ENCODE measurements around the gene PKMYT1. TPM values are rescaled to one million over a fixed set of nuclear protein-coding genes. Genes with fewer than 3 reads are reported as not detected.
"Not testable (repeated sequence)": the region's sequence is repeated elsewhere in the genome, so short reads cannot be mapped to it uniquely, and the experiment has no call there.

The PKMYT1 gene
- total RNA-seq, 5 donors from 2014 or later (not counting 1 experiment from before 2014, with no cell fraction given), result 1.3 to 3.1 (median 1.7) TPM

GRCh38 chr16:2948807-2949704 lies 31.2 kb downstream of the PKMYT1 start:
- Histone ChIP-seq H3K4me3 (ENCODE audit: control insufficient read depth in 1 of 2, extremely low read depth in 1 of 2, low read length in 1 of 2) (no peak overlapping the region), H3K36me3 (ENCODE audit: control insufficient read depth in 2 of 2, extremely low read depth in 1 of 2, insufficient read depth in 1 of 2, low read length in 1 of 2) (peaks cover 8 to 11% of the 10 kb centered on the region in 2 donors), H3K4me1 (ENCODE audit: control insufficient read depth in 1 of 2, extremely low read depth in 1 of 2, insufficient read depth in 2 of 2, low read length in 2 of 2) (no peaks in the 10 kb centered on the region), H3K27me3 (replicated peaks in 1 of 2; ENCODE audit: control insufficient read depth in 2 of 2, extremely low read depth in 1 of 2, insufficient read depth in 2 of 2, low read length in 1 of 2) (peaks cover 0 to 13% of the 10 kb centered on the region in 2 experiments), H3K27ac (ENCODE audit: low read length) (no peak overlapping the region), H3K9me3 (no peaks in the 10 kb centered on the region)
- Mint-ChIP-seq H3K4me1 (no peaks in the 10 kb centered on the region), H3K27me3 (no peaks in the 10 kb centered on the region), H3K4me3 (no peak overlapping the region), H3K27ac (no peak overlapping the region), H3K9me3 (no peaks in the 10 kb centered on the region), H3K36me3 (peaks cover 12% of the 10 kb centered on the region)
- WGBS (ENCODE audit: insufficient coverage), result 86% methylated on average over 32 of the region's 36 CpGs
- ATAC-seq (replicated peaks in 1 of 4) (peak in 1 of 4 experiments; percentile 9), DNase-seq (no peak)
- CTCF ChIA-PET, result interaction anchor here (0.6 to 0.7 kb wide), 2 partner anchors 65 to 1958 kb away, joined by 3 read pairs; no protein-coding TSS in a partner anchor
- POLR2A ChIA-PET, result no interaction called here

- Histone ChIP-seq H3K27ac (ENCODE audit: low read length) (no peak overlapping the region), H3K4me3 (ENCODE audit: control insufficient read depth in 1 of 2, extremely low read depth in 1 of 2, low read length in 1 of 2) (no peak overlapping the region), H3K4me1 (ENCODE audit: control insufficient read depth in 1 of 2, extremely low read depth in 1 of 2, insufficient read depth in 2 of 2, low read length in 2 of 2) (no peaks in the 10 kb centered on the region), H3K36me3 (ENCODE audit: control insufficient read depth in 2 of 2, extremely low read depth in 1 of 2, insufficient read depth in 1 of 2, low read length in 1 of 2) (peaks cover 14 to 18% of the 10 kb centered on the region in 2 donors), H3K9me3 (no peaks in the 10 kb centered on the region), H3K27me3 (replicated peaks in 1 of 2; ENCODE audit: control insufficient read depth in 2 of 2, extremely low read depth in 1 of 2, insufficient read depth in 2 of 2, low read length in 1 of 2) (no peaks in the 10 kb centered on the region)
- Mint-ChIP-seq H3K27me3 (no peaks in the 10 kb centered on the region), H3K36me3 (peaks cover 18% of the 10 kb centered on the region), H3K4me3 (no peak overlapping the region), H3K9me3 (no peaks in the 10 kb centered on the region), H3K27ac (no peak overlapping the region), H3K4me1 (no peaks in the 10 kb centered on the region)
- POLR2A ChIA-PET, result no interaction called here
- CTCF ChIA-PET, result no interaction called here
- ATAC-seq (replicated peaks in 1 of 4), result no peak
- DNase-seq, result no peak
- 90% methylated on average over 3 of the region's 4 CpGs for WGBS (ENCODE audit: insufficient coverage)
Measured at GRCh38 chr16:2946649-2947048, 33.6 kb downstream of the PKMYT1 start.

- H3K27ac ChIP-seq (ENCODE audit: low read length); H3K27ac Mint-ChIP-seq; H3K27me3 Mint-ChIP-seq; H3K4me3 ChIP-seq (ENCODE audit: control insufficient read depth in 1 of 2, extremely low read depth in 1 of 2, low read length in 1 of 2); H3K4me3 Mint-ChIP-seq; CTCF ChIA-PET; H3K4me1 ChIP-seq (ENCODE audit: control insufficient read depth in 1 of 2, extremely low read depth in 1 of 2, insufficient read depth in 2 of 2, low read length in 2 of 2); DNase-seq; H3K27me3 ChIP-seq (replicated peaks in 1 of 2; ENCODE audit: control insufficient read depth in 2 of 2, extremely low read depth in 1 of 2, insufficient read depth in 2 of 2, low read length in 1 of 2); POLR2A ChIA-PET; ATAC-seq (replicated peaks in 1 of 4); H3K9me3 Mint-ChIP-seq; H3K4me1 Mint-ChIP-seq; H3K9me3 ChIP-seq: not testable (repeated sequence)
- H3K36me3 Mint-ChIP-seq, result peaks cover 28% of the 10 kb centered on the region
- peaks cover 17 to 39% of the 10 kb centered on the region in 2 donors for H3K36me3 ChIP-seq (ENCODE audit: control insufficient read depth in 2 of 2, extremely low read depth in 1 of 2, insufficient read depth in 1 of 2, low read length in 1 of 2)
- WGBS (ENCODE audit: insufficient coverage), result 93% methylated on average over 3 of the region's 12 CpGs
Measured at GRCh38 chr16:2943716-2944115, 36.5 kb downstream of the PKMYT1 start.

- Histone ChIP-seq H3K9me3 (no peaks in the 10 kb centered on the region), H3K4me3 (ENCODE audit: control insufficient read depth in 1 of 2, extremely low read depth in 1 of 2, low read length in 1 of 2) (no peak overlapping the region), H3K27me3 (replicated peaks in 1 of 2; ENCODE audit: control insufficient read depth in 2 of 2, extremely low read depth in 1 of 2, insufficient read depth in 2 of 2, low read length in 1 of 2) (no peaks in the 10 kb centered on the region), H3K27ac (ENCODE audit: low read length) (no peak overlapping the region), H3K4me1 (ENCODE audit: control insufficient read depth in 1 of 2, extremely low read depth in 1 of 2, insufficient read depth in 2 of 2, low read length in 2 of 2) (no peaks in the 10 kb centered on the region), H3K36me3 (ENCODE audit: control insufficient read depth in 2 of 2, extremely low read depth in 1 of 2, insufficient read depth in 1 of 2, low read length in 1 of 2) (peaks cover 28 to 52% of the 10 kb centered on the region in 2 donors)
- H3K27ac Mint-ChIP-seq, result no peak overlapping the region
- H3K27me3 Mint-ChIP-seq, result no peaks in the 10 kb centered on the region
- WGBS (ENCODE audit: insufficient coverage), result 89% methylated on average over 4 of the region's 4 CpGs
- ChIA-PET POLR2A (no interaction called here), CTCF (interaction anchor here in 1 of 2 donors (0.6 kb wide), 1 partner anchor 15 kb away, joined by 3 read pairs; no protein-coding TSS in a partner anchor)
- DNase-seq, result no peak
- no peak overlapping the region for H3K4me3 Mint-ChIP-seq
- no peaks in the 10 kb centered on the region for H3K9me3 Mint-ChIP-seq
- no peak for ATAC-seq (replicated peaks in 1 of 4)
- no peaks in the 10 kb centered on the region for H3K4me1 Mint-ChIP-seq
- H3K36me3 Mint-ChIP-seq, result peaks cover 26% of the 10 kb centered on the region
Measured at GRCh38 chr16:2942045-2942444, 38.2 kb downstream of the PKMYT1 start.

- H3K9me3 Mint-ChIP-seq, result no peaks in the 10 kb centered on the region
- no peak overlapping the region for H3K4me3 ChIP-seq (ENCODE audit: control insufficient read depth in 1 of 2, extremely low read depth in 1 of 2, low read length in 1 of 2)
- H3K4me1 Mint-ChIP-seq, result peaks cover 0 to 6% (median 0%) of the 10 kb centered on the region in 3 donors
- H3K36me3 ChIP-seq (ENCODE audit: control insufficient read depth in 2 of 2, extremely low read depth in 1 of 2, insufficient read depth in 1 of 2, low read length in 1 of 2), result peaks cover 32 to 64% of the 10 kb centered on the region in 2 donors
- DNase-seq, result no peak
- POLR2A ChIA-PET, result no interaction called here
- no peaks in the 10 kb centered on the region for H3K27me3 ChIP-seq (replicated peaks in 1 of 2; ENCODE audit: control insufficient read depth in 2 of 2, extremely low read depth in 1 of 2, insufficient read depth in 2 of 2, low read length in 1 of 2)
- CTCF ChIA-PET, result no interaction called here
- H3K4me3 Mint-ChIP-seq, result no peak overlapping the region
- WGBS (ENCODE audit: insufficient coverage), result 100% methylated on average over 1 of the region's 2 CpGs
- no peaks in the 10 kb centered on the region for H3K9me3 ChIP-seq
- no peaks in the 10 kb centered on the region for H3K27me3 Mint-ChIP-seq
- ATAC-seq (replicated peaks in 1 of 4), result no peak
- peaks cover 27% of the 10 kb centered on the region for H3K36me3 Mint-ChIP-seq
- no peak overlapping the region for H3K27ac ChIP-seq (ENCODE audit: low read length)
- H3K27ac Mint-ChIP-seq, result no peak overlapping the region
- no peaks in the 10 kb centered on the region for H3K4me1 ChIP-seq (ENCODE audit: control insufficient read depth in 1 of 2, extremely low read depth in 1 of 2, insufficient read depth in 2 of 2, low read length in 2 of 2)
Measured at GRCh38 chr16:2939968-2940367, 40.3 kb downstream of the PKMYT1 start.

GRCh38 chr16:2938206-2938605 lies 42.0 kb downstream of the PKMYT1 start:
- no peak overlapping the region for H3K4me3 Mint-ChIP-seq
- H3K36me3 ChIP-seq (ENCODE audit: control insufficient read depth in 2 of 2, extremely low read depth in 1 of 2, insufficient read depth in 1 of 2, low read length in 1 of 2), result peaks cover 31 to 70% of the 10 kb centered on the region in 2 donors

More at GRCh38 chr16:2938206-2938605, 42.0 kb downstream of the PKMYT1 start:
- H3K27me3 ChIP-seq (replicated peaks in 1 of 2; ENCODE audit: control insufficient read depth in 2 of 2, extremely low read depth in 1 of 2, insufficient read depth in 2 of 2, low read length in 1 of 2), result no peaks in the 10 kb centered on the region
- H3K4me1 Mint-ChIP-seq, result peaks cover 0 to 13% (median 0%) of the 10 kb centered on the region in 3 donors
- no peaks in the 10 kb centered on the region for H3K27me3 Mint-ChIP-seq
- H3K4me1 ChIP-seq (ENCODE audit: control insufficient read depth in 1 of 2, extremely low read depth in 1 of 2, insufficient read depth in 2 of 2, low read length in 2 of 2), result no peaks in the 10 kb centered on the region
- ATAC-seq (replicated peaks in 1 of 4) (no peak), DNase-seq (no peak)
- H3K9me3 ChIP-seq, result no peaks in the 10 kb centered on the region
- ChIA-PET POLR2A (no interaction called here), CTCF (interaction anchor here (0.5 to 0.7 kb wide), 2 partner anchors 12 to 13 kb away, joined by 4 read pairs; no protein-coding TSS in a partner anchor)
- no peak overlapping the region for H3K27ac Mint-ChIP-seq
- 98% methylated on average over 8 of the region's 12 CpGs for WGBS (ENCODE audit: insufficient coverage)
- no peaks in the 10 kb centered on the region for H3K9me3 Mint-ChIP-seq
- H3K36me3 Mint-ChIP-seq, result peaks cover 34% of the 10 kb centered on the region
- no peak overlapping the region for H3K27ac ChIP-seq (ENCODE audit: low read length)
- no peak overlapping the region for H3K4me3 ChIP-seq (ENCODE audit: control insufficient read depth in 1 of 2, extremely low read depth in 1 of 2, low read length in 1 of 2)

Measured in T-cell (primary cell).